Fibroblast of skin of right quadriceps (primary cell): ENCODE results near the gene PFAS.
"Not testable (repeated sequence)": the region's sequence is repeated elsewhere in the genome, so short reads cannot be mapped to it uniquely, and the experiment has no call there.

Experiments used
- DNase-seq: peaks from one replicate; pipeline ENCODE4 v3.0.0-alpha.2; 2013

The PFAS gene

DNA sequence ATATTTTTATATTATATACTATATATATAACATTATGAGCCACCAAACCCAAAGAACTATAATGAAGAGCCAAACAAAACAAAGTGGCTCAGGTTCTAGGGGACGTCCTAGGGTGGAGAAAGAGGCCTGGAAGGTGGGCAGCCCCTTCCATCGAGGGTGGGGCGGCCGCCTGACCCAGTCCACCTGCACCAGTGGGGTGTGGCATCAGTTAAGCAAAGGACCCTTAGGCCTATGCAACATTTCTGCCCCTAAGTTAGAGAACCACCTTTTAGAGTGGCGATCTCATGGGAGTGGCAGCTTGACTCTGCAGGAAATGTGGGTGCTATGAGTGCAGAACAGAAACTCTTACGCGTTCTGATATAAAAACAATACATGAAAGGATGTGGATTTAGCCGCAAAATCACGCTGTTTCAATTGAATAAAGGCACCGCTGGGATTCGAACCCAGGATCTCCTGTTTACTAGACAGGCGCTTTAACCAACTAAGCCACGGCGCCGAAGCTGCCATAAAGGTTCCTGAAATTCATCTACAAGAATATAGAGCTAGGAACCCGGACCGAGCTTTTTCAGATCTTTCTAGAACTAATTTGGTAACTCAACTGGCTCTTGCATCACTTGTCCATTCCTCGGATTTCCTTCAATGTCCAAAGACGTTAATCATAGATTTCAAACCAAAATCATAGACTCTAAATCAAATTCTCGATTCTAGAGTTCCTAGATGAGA is 23.1 kb upstream of the PFAS start:
- peak; percentile 88 for DNase-seq

DNA sequence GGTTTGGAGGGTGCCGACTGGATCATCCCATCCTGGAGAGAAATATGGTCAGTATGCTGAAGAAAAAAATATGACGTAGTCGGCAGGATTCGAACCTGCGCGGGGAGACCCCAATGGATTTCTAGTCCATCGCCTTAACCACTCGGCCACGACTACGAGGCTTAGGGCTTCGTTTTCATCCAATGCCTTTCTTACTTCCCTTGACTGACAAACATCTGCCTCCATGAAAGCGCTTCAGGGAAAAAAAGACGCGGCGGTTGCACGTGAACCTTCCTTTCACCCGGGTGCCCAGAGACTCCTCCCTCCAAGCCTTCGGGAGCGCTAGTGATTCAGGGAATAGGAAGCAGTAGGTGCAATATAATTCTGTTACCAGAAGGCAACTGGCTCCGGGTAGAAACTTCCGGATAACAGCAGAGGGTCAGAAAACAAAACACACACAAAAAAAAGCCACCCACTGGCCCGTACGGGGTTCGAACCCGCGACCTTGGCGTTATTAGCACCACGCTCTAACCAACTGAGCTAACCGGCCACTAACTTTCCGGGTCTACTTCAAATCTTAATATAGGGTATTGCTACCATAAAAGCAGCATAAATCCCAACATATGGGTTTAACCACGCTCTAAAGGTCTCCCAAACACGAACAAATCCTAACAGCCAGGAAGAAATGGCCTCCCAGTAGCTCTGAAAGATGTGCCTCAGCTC is 22.4 kb upstream of the PFAS start:
- DNase-seq: peak; percentile 94

DNA sequence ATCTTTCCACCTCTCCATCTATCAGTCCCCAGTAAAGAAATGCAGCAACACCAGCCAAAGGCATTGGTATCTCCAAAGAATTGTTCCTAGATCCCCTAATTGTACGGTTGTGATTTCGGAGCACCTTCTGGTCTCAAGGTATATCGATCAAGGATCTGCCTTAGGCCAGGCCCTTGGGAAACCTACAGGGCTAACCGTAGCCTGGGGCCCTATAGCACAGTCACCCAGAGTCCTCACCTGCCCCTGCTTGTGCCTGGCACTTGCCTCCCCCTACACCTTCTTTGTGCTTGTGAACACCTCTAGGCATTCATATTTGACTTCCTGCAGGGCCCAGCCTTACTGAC is 21.9 kb upstream of the PFAS start:
- no peak for DNase-seq

DNA sequence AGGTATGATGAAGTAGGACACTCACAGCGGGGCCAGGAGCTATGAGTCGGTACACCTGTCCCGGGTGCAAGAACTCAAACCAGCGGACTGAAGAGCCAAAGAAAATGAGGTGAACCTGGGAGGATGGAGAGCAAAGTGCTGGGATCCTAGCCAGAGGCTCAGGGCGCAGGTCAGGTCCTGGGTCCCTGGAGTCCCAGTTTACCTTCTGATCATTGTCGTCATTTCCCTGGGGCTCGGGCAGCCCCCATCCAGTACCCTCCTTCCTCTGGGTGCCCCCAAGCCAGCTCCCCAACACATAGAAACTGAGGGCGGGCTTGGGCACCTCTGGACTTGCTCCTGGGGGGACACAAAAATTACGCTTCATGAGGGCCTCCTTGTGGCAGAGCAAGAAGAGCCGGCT is 17.4 kb upstream of the PFAS start:
- DNase-seq: no peak

DNA sequence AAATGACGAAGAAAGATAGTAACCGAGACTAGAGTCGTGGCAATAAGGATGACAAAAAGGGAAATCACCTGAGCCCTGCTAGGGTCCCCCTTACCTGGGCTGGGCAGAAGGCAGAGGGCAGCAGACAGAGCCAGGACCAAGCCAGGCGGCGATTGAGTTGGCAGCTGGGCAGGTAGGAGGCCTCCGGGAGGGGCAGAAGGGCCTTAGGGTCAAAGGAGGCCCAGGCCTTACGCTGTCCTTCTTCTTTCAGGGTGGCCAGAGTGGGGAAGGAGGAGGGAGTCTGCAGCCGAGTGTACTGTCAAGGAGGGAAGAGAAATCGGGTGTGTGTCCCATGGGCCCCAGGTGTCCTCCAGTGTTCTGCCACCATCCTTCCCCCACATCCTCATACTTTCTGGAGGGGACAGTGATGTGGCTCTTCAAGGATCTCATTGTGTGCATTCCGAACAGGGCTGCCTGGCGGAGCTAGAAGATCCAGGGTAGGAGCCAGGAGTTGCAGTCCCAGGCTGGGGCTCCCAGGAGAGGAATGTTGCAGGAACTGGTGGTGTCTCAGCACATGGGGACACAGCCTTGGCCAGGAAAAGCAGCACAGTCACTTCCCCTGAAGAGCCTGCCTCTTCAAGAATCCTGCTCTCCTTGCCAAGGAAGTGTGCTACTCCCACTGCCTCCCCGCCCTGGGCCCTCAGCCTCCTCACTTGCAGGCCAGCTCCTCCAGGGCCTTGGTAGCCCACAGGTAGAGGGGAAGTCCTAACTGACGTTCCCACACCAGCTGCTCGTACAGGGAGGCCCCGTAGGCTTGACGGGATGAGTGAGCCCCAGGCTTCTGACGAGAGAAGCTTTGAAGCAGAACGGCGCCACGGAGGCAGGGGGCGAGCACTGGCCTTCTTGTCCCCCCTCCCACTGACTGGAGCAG is 14.5 kb upstream of the PFAS start:
- no peak for DNase-seq

DNA sequence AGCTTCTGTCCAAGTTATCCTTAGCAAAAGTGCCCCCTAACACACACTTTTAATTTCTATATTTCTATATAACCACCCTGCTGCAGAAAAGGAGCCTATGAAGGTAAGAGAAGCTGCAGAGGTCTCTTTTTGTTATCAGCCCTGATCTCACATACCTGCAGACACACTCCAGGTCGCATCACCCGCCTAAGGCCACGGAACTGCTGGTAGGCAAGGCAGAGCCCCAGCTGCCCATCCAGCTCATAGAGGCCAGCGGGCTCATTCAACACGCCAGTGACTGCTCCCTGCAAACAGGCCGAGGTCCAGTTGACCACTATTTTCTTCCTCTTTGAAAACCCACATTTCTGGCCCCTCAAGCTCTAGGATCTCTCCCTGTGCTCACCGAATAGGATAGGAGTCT is 13.4 kb upstream of the PFAS start:
- no peak for DNase-seq

DNA sequence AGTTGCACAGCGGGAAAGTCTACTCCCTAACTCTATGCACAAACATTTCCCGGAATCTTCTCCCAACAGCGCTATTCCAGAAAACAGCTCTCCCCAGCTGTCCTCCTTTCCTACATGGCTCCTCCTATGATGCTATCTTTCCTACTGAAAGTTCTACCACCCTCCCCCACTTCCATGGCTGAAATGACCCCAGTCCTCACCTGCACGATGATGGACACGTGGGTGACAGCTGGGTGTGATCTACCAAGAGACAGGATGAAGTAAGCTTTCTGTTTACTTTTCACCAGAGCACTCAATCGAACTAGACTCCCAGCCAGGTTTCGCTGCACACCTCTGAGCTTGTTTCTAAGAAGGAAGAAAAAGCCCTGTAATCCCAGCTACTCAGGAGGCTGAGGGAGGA is 11.9 kb upstream of the PFAS start:
- no peak for DNase-seq

DNA sequence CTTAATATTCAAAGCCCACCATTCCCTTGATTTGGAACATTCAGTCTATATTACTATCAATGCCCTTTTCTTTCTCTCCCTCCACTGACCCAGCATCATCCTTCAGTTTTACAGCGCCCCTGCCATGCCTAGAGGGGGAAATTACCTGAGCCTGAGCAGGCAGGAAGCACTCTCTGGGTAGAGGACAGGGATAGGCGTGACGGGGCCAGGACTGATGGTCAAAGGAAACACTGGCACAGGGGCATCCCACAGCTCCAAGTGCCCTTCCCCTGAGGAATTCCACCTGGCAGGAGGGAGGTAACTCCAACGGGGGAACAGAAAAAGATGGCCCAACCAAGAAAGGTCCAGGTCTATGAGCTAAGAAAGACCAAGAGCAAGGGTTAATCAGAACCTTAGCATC is 11.2 kb upstream of the PFAS start:
- no peak for DNase-seq

DNA sequence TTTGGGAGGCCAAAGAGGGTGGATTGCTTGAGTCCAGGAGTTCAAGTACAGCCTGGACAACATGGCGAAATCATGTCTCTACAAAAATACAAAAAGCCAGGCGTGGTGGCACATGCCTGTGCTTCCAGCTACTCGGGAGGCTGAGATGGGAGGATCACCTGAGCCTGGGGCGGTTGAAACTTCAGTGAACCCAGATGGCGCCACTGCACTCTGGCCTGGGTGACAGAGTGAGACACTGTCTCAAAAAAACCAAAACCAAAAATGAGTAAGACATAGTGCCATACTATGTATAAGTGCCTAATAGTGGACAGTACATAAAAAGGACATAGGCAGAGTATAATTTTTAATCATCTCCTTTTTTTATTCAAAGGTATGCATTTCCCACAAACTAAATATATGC is 5.3 kb upstream of the PFAS start:
- no peak for DNase-seq

DNA sequence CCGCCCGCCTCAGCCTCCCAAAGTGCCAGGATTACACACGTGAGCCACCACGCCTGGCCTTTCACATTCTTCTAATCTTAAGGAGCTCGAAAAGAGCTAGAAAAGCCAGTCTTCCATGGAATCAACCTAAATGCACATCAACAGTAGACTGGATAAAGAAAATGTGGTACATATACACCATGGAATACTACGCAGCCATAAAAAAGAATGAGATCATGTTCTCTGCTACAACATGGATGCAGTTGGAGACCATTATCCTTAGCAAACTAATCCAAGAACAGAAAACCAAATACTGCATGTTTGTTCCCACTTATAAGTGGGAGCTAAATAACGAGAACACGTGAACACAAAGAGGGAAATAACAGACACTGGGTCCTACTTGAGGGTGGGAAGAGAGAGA is 4.3 kb upstream of the PFAS start:
- no peak for DNase-seq

DNA sequence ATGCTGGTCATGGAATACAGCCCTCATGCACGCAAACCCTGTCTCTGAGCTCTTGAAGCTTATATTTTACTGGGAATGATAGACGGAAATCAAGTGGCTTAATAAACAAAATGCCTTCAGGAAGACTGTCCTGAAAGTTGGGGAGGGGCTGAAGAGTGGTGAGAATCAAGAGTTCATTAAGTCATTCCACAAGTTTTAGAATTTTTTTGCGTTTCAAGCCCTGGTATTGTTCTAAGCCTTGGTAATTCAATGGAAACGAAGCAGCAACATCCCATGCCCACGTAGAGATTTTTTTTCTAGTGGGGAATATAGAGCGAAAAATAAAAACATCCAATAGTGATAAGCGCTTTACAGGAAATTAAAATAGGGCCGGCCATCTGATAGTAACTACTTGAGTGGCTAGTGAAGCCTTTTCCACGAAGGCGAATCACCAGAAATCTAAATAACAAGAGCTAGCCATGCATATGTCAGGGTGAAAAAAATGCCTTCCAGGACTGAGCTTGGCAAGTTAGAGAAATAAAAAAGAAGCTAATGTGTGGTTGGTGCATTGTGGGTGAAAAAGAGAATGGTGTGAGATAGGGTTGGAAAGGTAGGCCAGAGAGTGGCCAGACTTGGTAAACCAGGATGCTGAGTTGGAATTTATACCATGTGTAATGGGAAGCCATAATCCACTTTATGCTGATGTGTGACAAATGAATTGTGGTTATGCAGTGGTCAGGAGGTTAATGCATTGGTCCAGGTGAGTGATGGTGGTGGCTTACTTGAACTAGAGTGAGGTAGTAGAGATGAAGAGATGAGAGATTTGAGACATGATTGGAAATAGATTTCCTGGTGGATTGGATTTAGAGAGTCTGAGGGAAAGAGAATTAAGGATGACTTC is 772 bp downstream of the PFAS start:
- no peak for DNase-seq

DNA sequence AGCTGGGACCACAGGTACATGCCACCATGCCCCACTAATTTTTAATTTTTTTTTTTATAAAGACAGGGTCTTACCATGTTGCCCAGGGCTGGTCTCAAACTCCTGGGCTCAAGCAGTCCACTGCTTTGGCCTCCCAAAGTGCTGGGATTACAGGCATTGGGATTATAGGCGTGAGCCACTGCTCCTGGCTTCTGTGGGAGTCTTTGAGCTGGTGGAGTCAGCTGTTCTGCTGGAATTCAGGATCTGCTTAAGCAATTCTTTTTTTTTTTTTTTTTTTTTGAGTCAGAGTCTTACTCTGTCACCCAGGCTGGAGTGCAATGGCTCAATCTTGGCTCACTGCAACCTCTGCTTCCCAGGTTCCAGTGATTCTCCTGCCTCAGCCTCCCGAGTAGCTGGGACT is 2.3 kb downstream of the PFAS start:
- DNase-seq: not testable (repeated sequence)

DNA sequence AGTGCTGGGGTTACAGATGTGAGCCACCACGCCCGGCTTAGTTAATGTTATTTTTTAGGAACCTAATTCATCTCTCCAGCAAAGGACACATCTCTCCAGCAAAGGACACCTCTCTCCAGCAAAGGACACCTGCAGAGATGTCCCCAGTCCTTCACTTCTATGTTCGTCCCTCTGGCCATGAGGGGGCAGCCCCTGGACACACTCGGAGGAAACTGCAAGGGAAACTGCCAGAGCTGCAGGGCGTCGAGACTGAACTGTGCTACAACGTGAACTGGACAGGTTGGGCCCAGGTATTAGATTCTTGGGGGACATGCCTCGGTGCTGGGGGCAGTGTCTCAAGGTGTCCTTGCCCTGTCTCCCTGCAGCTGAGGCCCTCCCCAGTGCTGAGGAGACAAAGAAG is 4.7 kb downstream of the PFAS start:
- DNase-seq: no peak

DNA sequence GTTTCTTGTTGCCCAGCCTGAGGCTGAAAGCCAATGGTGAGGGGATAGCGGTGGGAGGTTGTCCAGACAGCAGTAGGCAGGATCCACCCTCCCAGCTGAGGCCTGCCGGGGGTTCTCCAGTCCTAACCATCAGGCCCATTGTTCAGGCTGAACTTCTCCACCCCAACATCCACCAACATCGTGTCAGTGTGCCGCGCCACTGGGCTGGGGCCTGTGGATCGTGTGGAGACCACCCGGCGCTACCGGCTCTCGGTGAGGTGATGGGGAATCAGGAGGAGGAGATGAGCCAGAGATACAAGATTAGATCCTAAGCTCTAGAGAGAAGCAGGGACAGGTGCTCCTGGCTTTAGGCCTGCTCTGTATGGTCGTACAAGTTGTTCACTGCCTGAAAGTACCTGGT is 5.8 kb downstream of the PFAS start:
- DNase-seq: no peak

DNA sequence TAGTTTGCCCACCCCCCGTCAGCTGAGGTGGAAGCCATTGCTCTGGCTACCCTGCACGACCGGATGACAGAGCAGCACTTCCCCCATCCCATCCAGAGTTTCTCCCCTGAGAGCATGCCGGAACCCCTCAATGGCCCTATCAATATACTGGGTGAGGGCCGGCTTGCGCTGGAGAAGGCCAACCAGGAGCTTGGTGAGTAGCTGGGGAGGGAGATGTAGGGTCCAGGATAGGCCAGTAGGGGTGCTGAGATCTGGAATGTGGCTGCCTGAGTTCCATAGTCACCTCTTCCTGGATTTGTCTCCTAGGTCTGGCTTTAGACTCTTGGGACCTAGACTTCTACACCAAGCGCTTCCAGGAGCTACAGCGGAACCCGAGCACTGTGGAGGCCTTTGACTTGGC is 6.4 kb downstream of the PFAS start:
- no peak for DNase-seq

DNA sequence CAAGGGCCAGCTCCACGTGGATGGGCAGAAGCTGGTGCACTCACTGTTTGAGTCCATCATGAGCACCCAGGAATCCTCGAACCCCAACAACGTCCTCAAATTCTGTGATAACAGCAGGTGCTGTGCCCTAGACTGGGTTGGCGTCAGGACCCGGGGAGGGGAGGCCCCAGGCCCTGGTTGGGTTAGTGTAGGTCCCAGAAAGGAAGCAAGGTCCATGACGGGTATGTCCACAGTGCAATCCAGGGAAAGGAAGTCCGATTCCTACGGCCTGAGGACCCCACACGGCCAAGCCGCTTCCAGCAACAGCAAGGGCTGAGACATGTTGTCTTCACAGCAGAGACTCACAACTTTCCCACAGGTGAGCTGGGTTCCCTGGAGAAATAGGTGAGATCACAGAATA is 7.2 kb downstream of the PFAS start:
- no peak for DNase-seq

DNA sequence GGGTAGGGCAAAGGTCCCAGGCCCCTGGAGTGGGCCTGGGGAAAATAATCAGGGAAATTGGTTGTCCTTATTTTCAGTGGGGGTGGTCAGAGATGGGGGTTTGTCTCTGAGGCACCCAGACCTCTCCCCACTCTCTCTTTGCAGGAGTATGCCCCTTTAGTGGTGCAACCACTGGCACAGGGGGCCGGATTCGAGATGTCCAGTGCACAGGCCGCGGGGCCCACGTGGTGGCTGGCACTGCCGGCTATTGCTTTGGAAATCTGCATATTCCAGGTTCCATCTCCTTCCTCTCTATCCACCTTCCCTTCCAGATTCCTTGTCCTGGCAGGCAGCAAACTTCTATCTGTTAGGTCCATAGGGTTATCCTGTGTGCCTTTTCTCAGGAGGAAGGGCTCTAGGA is 7.6 kb downstream of the PFAS start:
- DNase-seq: no peak

DNA sequence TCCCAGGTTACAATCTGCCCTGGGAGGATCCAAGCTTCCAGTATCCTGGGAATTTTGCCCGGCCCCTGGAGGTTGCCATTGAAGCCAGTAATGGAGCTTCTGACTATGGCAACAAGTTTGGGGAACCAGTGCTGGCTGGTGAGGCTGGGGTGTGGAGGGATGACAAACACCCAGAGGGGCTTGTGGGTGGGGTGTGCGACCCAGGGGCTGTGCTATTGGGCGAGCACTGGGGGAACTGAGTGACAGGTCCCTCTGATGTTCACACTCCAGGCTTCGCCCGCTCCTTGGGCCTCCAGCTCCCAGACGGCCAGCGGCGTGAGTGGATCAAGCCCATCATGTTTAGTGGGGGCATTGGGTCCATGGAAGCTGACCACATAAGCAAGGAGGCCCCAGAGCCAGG is 8.7 kb downstream of the PFAS start:
- DNase-seq: no peak

DNA sequence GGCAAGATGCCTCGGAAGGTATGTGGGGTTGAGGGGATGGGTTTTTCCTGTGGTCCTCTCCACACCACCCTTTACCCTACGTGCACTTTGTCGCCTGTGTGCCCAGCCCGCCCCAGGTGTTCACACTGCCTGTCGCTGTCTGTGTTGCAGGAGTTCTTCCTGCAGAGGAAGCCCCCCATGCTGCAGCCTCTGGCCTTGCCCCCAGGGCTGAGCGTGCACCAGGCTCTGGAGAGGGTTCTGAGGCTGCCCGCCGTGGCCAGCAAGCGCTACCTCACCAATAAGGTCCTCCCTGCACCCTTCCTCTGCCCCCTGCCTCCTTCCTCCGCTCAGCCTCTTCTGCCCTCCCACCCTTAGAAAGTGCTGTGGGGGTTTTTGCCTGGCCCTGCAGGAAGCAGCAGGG is 15.2 kb downstream of the PFAS start:
- no peak for DNase-seq

DNA sequence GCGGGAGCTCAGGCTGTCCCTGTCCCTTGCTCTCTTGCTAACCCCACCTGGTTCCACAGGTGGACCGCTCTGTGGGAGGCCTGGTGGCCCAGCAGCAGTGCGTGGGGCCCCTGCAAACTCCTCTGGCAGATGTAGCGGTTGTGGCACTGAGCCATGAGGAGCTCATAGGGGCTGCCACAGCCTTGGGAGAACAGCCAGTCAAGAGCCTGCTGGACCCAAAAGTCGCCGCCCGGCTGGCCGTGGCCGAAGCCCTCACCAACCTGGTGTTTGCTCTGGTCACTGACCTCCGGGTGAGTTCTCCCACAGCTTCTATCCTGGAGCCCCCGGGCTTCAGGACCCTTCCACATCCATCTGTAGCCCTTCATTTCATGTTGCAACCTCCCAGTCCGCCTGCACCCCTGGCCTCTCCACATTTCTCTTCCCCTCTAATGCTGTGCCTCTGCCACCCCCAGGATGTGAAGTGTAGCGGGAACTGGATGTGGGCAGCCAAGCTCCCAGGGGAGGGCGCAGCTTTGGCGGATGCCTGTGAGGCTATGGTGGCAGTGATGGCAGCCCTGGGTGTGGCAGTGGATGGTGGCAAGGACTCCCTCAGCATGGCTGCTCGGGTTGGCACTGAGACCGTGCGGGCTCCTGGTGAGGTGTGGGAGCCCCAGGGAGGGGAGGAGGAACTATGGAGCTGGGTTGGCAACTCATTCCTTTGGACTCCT is 15.9 kb downstream of the PFAS start:
- no peak for DNase-seq

DNA sequence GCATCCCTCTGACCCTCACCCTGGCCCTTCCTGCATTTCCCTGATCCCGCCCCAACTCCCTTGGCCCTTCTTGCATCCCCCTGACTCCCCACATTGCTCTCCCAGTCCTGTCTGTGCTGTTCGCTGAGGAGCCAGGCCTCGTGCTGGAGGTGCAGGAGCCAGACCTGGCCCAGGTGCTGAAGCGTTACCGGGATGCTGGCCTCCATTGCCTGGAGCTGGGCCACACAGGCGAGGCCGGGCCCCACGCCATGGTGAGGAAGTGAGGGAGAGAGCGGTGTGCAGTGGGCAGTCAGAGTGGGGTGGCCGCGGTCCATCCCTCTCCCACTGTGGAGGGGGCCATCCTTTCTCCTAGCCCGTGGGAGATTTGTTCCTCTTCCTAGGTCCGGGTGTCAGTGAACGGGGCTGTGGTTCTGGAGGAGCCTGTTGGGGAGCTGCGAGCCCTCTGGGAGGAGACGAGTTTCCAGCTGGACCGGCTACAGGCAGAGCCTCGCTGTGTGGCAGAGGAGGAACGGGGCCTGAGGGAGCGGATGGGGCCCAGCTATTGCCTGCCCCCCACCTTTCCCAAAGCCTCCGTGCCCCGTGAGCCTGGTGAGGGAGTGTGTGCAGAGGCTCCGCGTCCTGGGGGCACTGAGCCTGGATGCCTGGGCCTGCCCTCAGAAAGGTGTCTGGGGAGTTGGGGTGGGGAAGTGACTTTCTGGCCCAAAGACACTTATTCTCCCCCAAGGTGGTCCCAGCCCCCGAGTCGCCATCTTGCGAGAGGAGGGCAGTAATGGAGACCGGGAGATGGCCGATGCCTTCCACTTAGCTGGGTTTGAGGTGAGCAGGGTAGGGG is 17.8 kb downstream of the PFAS start:
- no peak for DNase-seq
